ENCODE measurements around the gene SBNO1.
A peak's percentile ranks its signal among the peaks of the same experiment; 100 is the strongest.

Gene SBNO1

GRCh38 chr12:123268850-123269249 lies 95.8 kb downstream of the SBNO1 start:
- H3K27ac ChIP-seq (ENCODE audit: insufficient read depth in 1 of 2, low read depth in 1 of 2, low read length in 2 of 2, poor library complexity in 1 of 2, severe bottlenecking in 2 of 2) = peak overlapping the region; percentile 72 to 86
- POLR2A ChIA-PET = interaction anchor here (0.6 to 2.8 kb wide), 3 partner anchors 23 to 333 kb away, joined by 4 to 17 read pairs (median 6); partner anchors contain the start of genes DDX55, MPHOSPH9 and MTRFR
- H3K4me1 ChIP-seq (ENCODE audit: control extremely low read depth in 1 of 4, control insufficient read depth in 4 of 4, insufficient read depth in 4 of 4, low read length in 3 of 4) = peaks cover 2 to 57% (median 50%) of the 10 kb centered on the region in 4 experiments
- CTCF ChIA-PET = interaction anchor here (1.1 to 2.0 kb wide), 4 partner anchors 22 to 439 kb away, joined by 3 to 11 read pairs (median 6); no protein-coding TSS in a partner anchor
- H3K4me3 ChIP-seq (ENCODE audit: control insufficient read depth in 1 of 7, extremely low read depth in 1 of 7, insufficient read depth in 4 of 7, low read depth in 2 of 7, low read length in 6 of 7) = peak overlapping the region in 5 of 7 experiments; percentile 42 to 91 (median 74)
- DNase-seq = no peak
- no peaks in the 10 kb centered on the region for H3K9me3 ChIP-seq (ENCODE audit: control extremely low read depth in 1 of 5, control insufficient read depth in 4 of 5, insufficient read depth in 2 of 5, low read depth in 1 of 5, low read length in 4 of 5)
- peaks cover 0 to 28% (median 15%) of the 10 kb centered on the region in 4 experiments for H3K36me3 ChIP-seq (ENCODE audit: control insufficient read depth in 4 of 4, insufficient read depth in 4 of 4, low read length in 3 of 4)
- H3K27me3 ChIP-seq (replicated peaks in 2 of 5; ENCODE audit: control insufficient read depth in 4 of 5, insufficient read depth in 5 of 5, low read length in 4 of 5) = no peaks in the 10 kb centered on the region
- 25% methylated on average over 5 of the region's 13 CpGs for WGBS (ENCODE audit: insufficient coverage)

- H3K27ac ChIP-seq (ENCODE audit: insufficient read depth in 1 of 2, low read depth in 1 of 2, low read length in 2 of 2, poor library complexity in 1 of 2, severe bottlenecking in 2 of 2) = peak overlapping the region; percentile 72 to 86
- CTCF ChIA-PET = interaction anchor here (0.7 to 2.1 kb wide), 11 partner anchors 9 to 438 kb away, joined by 3 to 11 read pairs (median 4); partner anchors contain the start of gene DDX55
- H3K4me1 ChIP-seq (ENCODE audit: control extremely low read depth in 1 of 4, control insufficient read depth in 4 of 4, insufficient read depth in 4 of 4, low read length in 3 of 4) = peaks cover 2 to 57% (median 50%) of the 10 kb centered on the region in 4 experiments
- peaks cover 4 to 33% (median 18%) of the 10 kb centered on the region in 4 experiments for H3K36me3 ChIP-seq (ENCODE audit: control insufficient read depth in 4 of 4, insufficient read depth in 4 of 4, low read length in 3 of 4)
- H3K9me3 ChIP-seq (ENCODE audit: control extremely low read depth in 1 of 5, control insufficient read depth in 4 of 5, insufficient read depth in 2 of 5, low read depth in 1 of 5, low read length in 4 of 5) = no peaks in the 10 kb centered on the region
- WGBS (ENCODE audit: insufficient coverage) = 4% methylated on average over 20 of the region's 36 CpGs
- POLR2A ChIA-PET = interaction anchor here (0.6 to 2.8 kb wide), 5 partner anchors 14 to 546 kb away, joined by 3 to 17 read pairs (median 4); partner anchors contain the start of genes DDX55, MPHOSPH9 and MTRFR
- peak overlapping the region in 6 of 7 experiments; percentile 13 to 91 (median 66) for H3K4me3 ChIP-seq (ENCODE audit: control insufficient read depth in 1 of 7, extremely low read depth in 1 of 7, insufficient read depth in 4 of 7, low read depth in 2 of 7, low read length in 6 of 7)
- peak; percentile 78 to 98 (median 96) for DNase-seq
- H3K27me3 ChIP-seq (replicated peaks in 2 of 5; ENCODE audit: control insufficient read depth in 4 of 5, insufficient read depth in 5 of 5, low read length in 4 of 5) = no peaks in the 10 kb centered on the region
These were observed 96.4 kb downstream of the SBNO1 start for GRCh38 chr12:123267991-123268843.

GRCh38 chr12:123267335-123267920 lies 97.2 kb downstream of the SBNO1 start:
- H3K4me3 ChIP-seq (ENCODE audit: control insufficient read depth in 1 of 7, extremely low read depth in 1 of 7, insufficient read depth in 4 of 7, low read depth in 2 of 7, low read length in 6 of 7) = peak overlapping the region in 5 of 7 experiments; percentile 42 to 77 (median 60)
- peak overlapping the region; percentile 72 to 86 for H3K27ac ChIP-seq (ENCODE audit: insufficient read depth in 1 of 2, low read depth in 1 of 2, low read length in 2 of 2, poor library complexity in 1 of 2, severe bottlenecking in 2 of 2)
- WGBS (ENCODE audit: insufficient coverage) = 88% methylated on average over 6 of the region's 7 CpGs
- H3K36me3 ChIP-seq (ENCODE audit: control insufficient read depth in 4 of 4, insufficient read depth in 4 of 4, low read length in 3 of 4) = peaks cover 6 to 38% (median 23%) of the 10 kb centered on the region in 4 experiments
- no peaks in the 10 kb centered on the region for H3K9me3 ChIP-seq (ENCODE audit: control extremely low read depth in 1 of 5, control insufficient read depth in 4 of 5, insufficient read depth in 2 of 5, low read depth in 1 of 5, low read length in 4 of 5)
- DNase-seq = no peak
- POLR2A ChIA-PET = interaction anchor here (0.6 to 2.8 kb wide), 4 partner anchors 15 to 545 kb away, joined by 3 to 17 read pairs (median 4); partner anchors contain the start of genes MPHOSPH9 and MTRFR
- peaks cover 2 to 54% (median 46%) of the 10 kb centered on the region in 4 experiments for H3K4me1 ChIP-seq (ENCODE audit: control extremely low read depth in 1 of 4, control insufficient read depth in 4 of 4, insufficient read depth in 4 of 4, low read length in 3 of 4)
- no peaks in the 10 kb centered on the region for H3K27me3 ChIP-seq (replicated peaks in 2 of 5; ENCODE audit: control insufficient read depth in 4 of 5, insufficient read depth in 5 of 5, low read length in 4 of 5)
- CTCF ChIA-PET = interaction anchor here (0.8 to 2.1 kb wide), 8 partner anchors 8 to 335 kb away, joined by 3 to 11 read pairs (median 4); partner anchors contain the start of gene DDX55

GRCh38 chr12:123266679-123267277 lies 97.9 kb downstream of the SBNO1 start:
- CTCF ChIA-PET = interaction anchor here (0.6 to 2.1 kb wide), 5 partner anchors 16 to 331 kb away, joined by 3 to 11 read pairs (median 4); no protein-coding TSS in a partner anchor
- WGBS (ENCODE audit: insufficient coverage) = 98% methylated on average over 16 of the region's 19 CpGs
- peak overlapping the region; percentile 72 to 86 for H3K27ac ChIP-seq (ENCODE audit: insufficient read depth in 1 of 2, low read depth in 1 of 2, low read length in 2 of 2, poor library complexity in 1 of 2, severe bottlenecking in 2 of 2)
- DNase-seq = no peak
- no peaks in the 10 kb centered on the region for H3K9me3 ChIP-seq (ENCODE audit: control extremely low read depth in 1 of 5, control insufficient read depth in 4 of 5, insufficient read depth in 2 of 5, low read depth in 1 of 5, low read length in 4 of 5)
- peaks cover 12 to 44% (median 26%) of the 10 kb centered on the region in 4 experiments for H3K36me3 ChIP-seq (ENCODE audit: control insufficient read depth in 4 of 4, insufficient read depth in 4 of 4, low read length in 3 of 4)
- H3K4me1 ChIP-seq (ENCODE audit: control extremely low read depth in 1 of 4, control insufficient read depth in 4 of 4, insufficient read depth in 4 of 4, low read length in 3 of 4) = peaks cover 2 to 50% (median 42%) of the 10 kb centered on the region in 4 experiments
- POLR2A ChIA-PET = no interaction called here
- H3K4me3 ChIP-seq (ENCODE audit: control insufficient read depth in 1 of 7, extremely low read depth in 1 of 7, insufficient read depth in 4 of 7, low read depth in 2 of 7, low read length in 6 of 7) = no peak overlapping the region
- no peaks in the 10 kb centered on the region for H3K27me3 ChIP-seq (replicated peaks in 2 of 5; ENCODE audit: control insufficient read depth in 4 of 5, insufficient read depth in 5 of 5, low read length in 4 of 5)

- DNase-seq = peak in 2 of 3 donors; percentile 10 to 21
- CTCF ChIA-PET = interaction anchor here (0.6 to 3.3 kb wide), 7 partner anchors 10 to 352 kb away, joined by 4 to 22 read pairs (median 7); no protein-coding TSS in a partner anchor
- Histone ChIP-seq H3K4me1 (ENCODE audit: control extremely low read depth in 1 of 4, control insufficient read depth in 4 of 4, insufficient read depth in 4 of 4, low read length in 3 of 4) (peaks cover 2 to 50% (median 42%) of the 10 kb centered on the region in 4 experiments), H3K36me3 (ENCODE audit: control insufficient read depth in 4 of 4, insufficient read depth in 4 of 4, low read length in 3 of 4) (peaks cover 16 to 50% (median 32%) of the 10 kb centered on the region in 4 experiments), H3K9me3 (ENCODE audit: control extremely low read depth in 1 of 5, control insufficient read depth in 4 of 5, insufficient read depth in 2 of 5, low read depth in 1 of 5, low read length in 4 of 5) (no peaks in the 10 kb centered on the region), H3K4me3 (ENCODE audit: control insufficient read depth in 1 of 7, extremely low read depth in 1 of 7, insufficient read depth in 4 of 7, low read depth in 2 of 7, low read length in 6 of 7) (no peak overlapping the region), H3K27me3 (replicated peaks in 2 of 5; ENCODE audit: control insufficient read depth in 4 of 5, insufficient read depth in 5 of 5, low read length in 4 of 5) (no peaks in the 10 kb centered on the region), H3K27ac (ENCODE audit: insufficient read depth in 1 of 2, low read depth in 1 of 2, low read length in 2 of 2, poor library complexity in 1 of 2, severe bottlenecking in 2 of 2) (no peak overlapping the region)
- WGBS (ENCODE audit: insufficient coverage) = 93% methylated on average over 32 of the region's 35 CpGs
- POLR2A ChIA-PET = no interaction called here
These were observed 98.6 kb downstream of the SBNO1 start for GRCh38 chr12:123265851-123266678.

GRCh38 chr12:123264642-123265041 lies 100.0 kb downstream of the SBNO1 start:
- 52% methylated on average over 6 of the region's 7 CpGs for whole genome bisulfite sequencing (ENCODE audit: insufficient coverage)
- no peak overlapping the region for H3K4me3 ChIP-seq (ENCODE audit: control insufficient read depth in 1 of 7, extremely low read depth in 1 of 7, insufficient read depth in 4 of 7, low read depth in 2 of 7, low read length in 6 of 7)
- peak in 2 of 3 donors; percentile 58 to 61 for DNase-seq
- H3K27me3 ChIP-seq (replicated peaks in 2 of 5; ENCODE audit: control insufficient read depth in 4 of 5, insufficient read depth in 5 of 5, low read length in 4 of 5) = no peaks in the 10 kb centered on the region
- peaks cover 24 to 63% (median 43%) of the 10 kb centered on the region in 4 experiments for H3K36me3 ChIP-seq (ENCODE audit: control insufficient read depth in 4 of 4, insufficient read depth in 4 of 4, low read length in 3 of 4)
- POLR2A ChIA-PET = no interaction called here
- H3K9me3 ChIP-seq (ENCODE audit: control extremely low read depth in 1 of 5, control insufficient read depth in 4 of 5, insufficient read depth in 2 of 5, low read depth in 1 of 5, low read length in 4 of 5) = no peaks in the 10 kb centered on the region
- H3K27ac ChIP-seq (ENCODE audit: insufficient read depth in 1 of 2, low read depth in 1 of 2, low read length in 2 of 2, poor library complexity in 1 of 2, severe bottlenecking in 2 of 2) = no peak overlapping the region
- CTCF ChIA-PET = interaction anchor here (0.6 to 3.3 kb wide), 9 partner anchors 8 to 353 kb away, joined by 3 to 22 read pairs (median 4); no protein-coding TSS in a partner anchor
- peaks cover 2 to 41% (median 30%) of the 10 kb centered on the region in 4 experiments for H3K4me1 ChIP-seq (ENCODE audit: control extremely low read depth in 1 of 4, control insufficient read depth in 4 of 4, insufficient read depth in 4 of 4, low read length in 3 of 4)
